WTC11 (cell line): ENCODE data around the gene SLC39A6. TPM values are rescaled to one million over a fixed set of nuclear protein-coding genes. Genes with fewer than 3 reads are reported as not detected.
A peak's percentile ranks its signal among the peaks of the same experiment; 100 is the strongest.

Experiments
- AFF4 ChIP-seq: sonication (generic); formaldehyde crosslinking; IDR thresholded peaks from 2 replicates; pipeline ENCODE4 v1.8.1; 2023; ENCODE audit warnings: mild to moderate bottlenecking, missing genetic modification reagents, borderline replicate concordance
- ATF2 ChIP-seq: sonication (generic); formaldehyde crosslinking; IDR thresholded peaks from 2 replicates; pipeline ENCODE4 v1.8.1; 2022; ENCODE audit warnings: low read depth, missing genetic modification reagents, borderline replicate concordance
- CREB1 ChIP-seq: sonication (generic); formaldehyde crosslinking; IDR thresholded peaks from 2 replicates; pipeline ENCODE4 v1.8.0; 2023; ENCODE audit warnings: mild to moderate bottlenecking, missing genetic modification reagents
- FOXP4 ChIP-seq: sonication (generic); formaldehyde crosslinking; IDR thresholded peaks from 2 replicates; pipeline ENCODE4 v1.8.0; 2022; ENCODE audit warnings: mild to moderate bottlenecking, missing genetic modification reagents
- HMGXB4 ChIP-seq: sonication (generic); formaldehyde crosslinking; IDR thresholded peaks from 2 replicates; pipeline ENCODE4 v1.8.1; 2023; ENCODE audit warnings: mild to moderate bottlenecking, moderate library complexity, missing genetic modification reagents
- KAT7 ChIP-seq: sonication (generic); formaldehyde crosslinking; IDR thresholded peaks from 2 replicates; pipeline ENCODE4 v1.8.1; 2023; ENCODE audit warnings: missing genetic modification reagents, mild to moderate bottlenecking, borderline replicate concordance
- MAX ChIP-seq: sonication (generic); formaldehyde crosslinking; IDR thresholded peaks from 2 replicates; pipeline ENCODE4 v1.8.0; 2022; ENCODE audit warnings: mild to moderate bottlenecking, missing genetic modification reagents
- MXD4 ChIP-seq: fragments of 250-450 bp; sonication (Bioruptor Pico); IDR thresholded peaks from 2 replicates; pipeline ENCODE4 v1.8.0; 2021; ENCODE audit warnings: mild to moderate bottlenecking, moderate library complexity, borderline replicate concordance
- NFATC4 ChIP-seq: fragments of 250-450 bp; sonication (Bioruptor Pico); IDR thresholded peaks from 2 replicates; pipeline ENCODE4 v1.9.0; 2021; ENCODE audit warnings: mild to moderate bottlenecking
- NR1H2 ChIP-seq: sonication (generic); formaldehyde crosslinking; IDR thresholded peaks from 2 replicates; pipeline ENCODE4 v1.9.0; 2021; ENCODE audit warnings: mild to moderate bottlenecking, moderate library complexity, missing genetic modification reagents
- NR3C1 ChIP-seq: sonication (generic); formaldehyde crosslinking; conservative IDR thresholded peaks from 2 replicates; pipeline ENCODE4 v1.8.1; 2023; ENCODE audit warnings: low read depth, mild to moderate bottlenecking, missing genetic modification reagents
- OVOL2 ChIP-seq: fragments of 250-450 bp; sonication (Bioruptor Pico); IDR thresholded peaks from 2 replicates; pipeline ENCODE4 v1.9.0; 2021; ENCODE audit warnings: mild to moderate bottlenecking, borderline replicate concordance
- PREB ChIP-seq: sonication (generic); formaldehyde crosslinking; IDR thresholded peaks from 2 replicates; pipeline ENCODE4 v1.8.1; 2022; ENCODE audit warnings: mild to moderate bottlenecking, missing genetic modification reagents, moderate library complexity, borderline replicate concordance
- RORB ChIP-seq: fragments of 250-450 bp; sonication (Bioruptor Pico); IDR thresholded peaks from 2 replicates; pipeline ENCODE4 v1.9.0; 2021; ENCODE audit warnings: mild to moderate bottlenecking
- SMAD3 ChIP-seq: sonication (generic); formaldehyde crosslinking; IDR thresholded peaks from 2 replicates; pipeline ENCODE4 v1.8.0; 2022; ENCODE audit warnings: missing genetic modification reagents, mild to moderate bottlenecking, borderline replicate concordance
- SMAD4 ChIP-seq: sonication (generic); formaldehyde crosslinking; IDR thresholded peaks from 2 replicates; pipeline ENCODE4 v1.8.0; 2022; ENCODE audit warnings: mild to moderate bottlenecking, missing genetic modification reagents
- SOX15 ChIP-seq: fragments of 250-450 bp; sonication (Bioruptor Pico); IDR thresholded peaks from 2 replicates; pipeline ENCODE4 v1.9.0; 2021; ENCODE audit warnings: mild to moderate bottlenecking
- SP1 ChIP-seq: sonication (generic); formaldehyde crosslinking; conservative IDR thresholded peaks from 2 replicates; pipeline ENCODE4 v1.8.1; 2022; ENCODE audit warnings: missing genetic modification reagents
- TP53 ChIP-seq: sonication (generic); formaldehyde crosslinking; IDR thresholded peaks from 2 replicates; pipeline ENCODE4 v1.8.1; 2023; ENCODE audit warnings: mild to moderate bottlenecking, missing genetic modification reagents
- USF1 ChIP-seq: sonication (generic); formaldehyde crosslinking; IDR thresholded peaks from 2 replicates; pipeline ENCODE4 v1.8.0; 2022; ENCODE audit warnings: mild to moderate bottlenecking, missing genetic modification reagents
- ZBTB21 ChIP-seq: sonication (generic); formaldehyde crosslinking; IDR thresholded peaks from 2 replicates; pipeline ENCODE4 v1.8.1; 2023; ENCODE audit warnings: mild to moderate bottlenecking, missing genetic modification reagents, borderline replicate concordance
- ZNF219 ChIP-seq: sonication (generic); formaldehyde crosslinking; IDR thresholded peaks from 2 replicates; pipeline ENCODE4 v1.8.0; 2023; ENCODE audit warnings: missing genetic modification reagents, mild to moderate bottlenecking, borderline replicate concordance
- ZNF416 ChIP-seq: fragments of 250-450 bp; sonication (Bioruptor Pico); IDR thresholded peaks from 2 replicates; pipeline ENCODE4 v1.9.0; 2021; ENCODE audit warnings: mild to moderate bottlenecking, inconsistent platforms
- ZNF425 ChIP-seq: fragments of 250-450 bp; sonication (Bioruptor Pico); conservative IDR thresholded peaks from 2 replicates; pipeline ENCODE4 v1.9.0; 2021; ENCODE audit warnings: mild to moderate bottlenecking
- ZNF671 ChIP-seq: fragments of 250-450 bp; sonication (Bioruptor Pico); IDR thresholded peaks from 2 replicates; pipeline ENCODE4 v1.8.0; 2021; ENCODE audit warnings: mild to moderate bottlenecking
- total RNA-seq: library from RNA; stranded (reverse); gene quantifications from 3 replicates; pipeline ENCODE4 v1.2.3, GENCODE V29; 2021

Gene SLC39A6
- total RNA-seq, 1 experiment from 2014 or later: 29.2 TPM

GRCh38 chr18:36067055-36067957 lies 61.8 kb downstream of the SLC39A6 start, which contains the start of gene RPRD1A (continued):
- TF ChIP-seq NR1H2 (CRISPR knock-in tag): no peak
- 0 out of 2 replicates have a peak, but pooled peaks have one; percentile 85 for TF ChIP-seq KAT7 (CRISPR knock-in tag)
- TF ChIP-seq AFF4 (CRISPR knock-in tag): no peak
- TF ChIP-seq ZNF671: no peak
- no peak for TF ChIP-seq HMGXB4
- no peak for TF ChIP-seq RORB (CRISPR knock-in tag)
- peak; percentile 43; the same call in 1 of the 2 replicates for TF ChIP-seq ZBTB21 (CRISPR knock-in tag)
- TF ChIP-seq FOXP4: peak; percentile 77
- TF ChIP-seq CREB1: peak; percentile 49; the same call in 1 of the 2 replicates
- TF ChIP-seq NR3C1 (CRISPR knock-in tag): no peak
- TF ChIP-seq USF1 (CRISPR knock-in tag): no peak
- TF ChIP-seq OVOL2 (CRISPR knock-in tag): no peak
- no peak for TF ChIP-seq PREB (CRISPR knock-in tag)
- no peak for TF ChIP-seq SMAD4 (CRISPR knock-in tag)
- TF ChIP-seq TP53 (CRISPR knock-in tag): 0 out of 2 replicates have a peak, but pooled peaks have one; percentile 50
- no peak for TF ChIP-seq MXD4
- no peak for TF ChIP-seq SOX15 (CRISPR knock-in tag)
- TF ChIP-seq ATF2: 0 out of 2 replicates have a peak, but pooled peaks have one; percentile 41
- no peak for TF ChIP-seq ZNF425 (CRISPR knock-in tag)
- no peak for TF ChIP-seq NFATC4 (CRISPR knock-in tag)
- TF ChIP-seq SP1: peak; percentile 97
- no peak for TF ChIP-seq ZNF219 (CRISPR knock-in tag)
- no peak for TF ChIP-seq SMAD3 (CRISPR knock-in tag)
- TF ChIP-seq MAX (CRISPR knock-in tag): 0 out of 2 replicates have a peak, but pooled peaks have one; percentile 16
- 0 out of 2 replicates have a peak, but pooled peaks have one; percentile 38 for TF ChIP-seq ZNF416
